NCI-H1694 (cell line): ENCODE results near the gene KIF6.
"Not testable (repeated sequence)": the region's sequence is repeated elsewhere in the genome, so short reads cannot be mapped to it uniquely, and the experiment has no call there.

Source experiments
- DNase-seq: peaks from one replicate; lab custom pipeline; 2025; lab: John Stamatoyannopoulos, UW

The KIF6 gene

DNA sequence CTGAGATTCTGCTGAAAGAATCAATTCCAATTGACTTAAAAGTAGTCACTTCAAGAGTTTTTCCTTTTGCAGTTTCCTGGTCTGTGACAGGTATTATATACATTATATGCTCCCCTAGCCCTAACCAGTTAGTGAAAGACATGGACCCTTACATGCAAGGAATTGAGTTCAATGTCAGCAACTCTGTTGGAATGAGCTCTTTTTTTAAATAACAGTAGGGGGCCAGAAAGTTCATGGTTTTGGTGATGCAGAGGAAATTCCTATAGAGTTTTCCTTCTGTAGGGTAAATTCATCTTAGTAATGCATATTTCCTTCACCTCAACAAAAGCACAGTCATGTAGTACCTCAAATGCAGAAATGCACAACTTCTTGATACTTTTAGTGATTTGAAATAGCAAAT, 172.2 kb downstream of the KIF6 start:
- DNase-seq, result no peak

DNA sequence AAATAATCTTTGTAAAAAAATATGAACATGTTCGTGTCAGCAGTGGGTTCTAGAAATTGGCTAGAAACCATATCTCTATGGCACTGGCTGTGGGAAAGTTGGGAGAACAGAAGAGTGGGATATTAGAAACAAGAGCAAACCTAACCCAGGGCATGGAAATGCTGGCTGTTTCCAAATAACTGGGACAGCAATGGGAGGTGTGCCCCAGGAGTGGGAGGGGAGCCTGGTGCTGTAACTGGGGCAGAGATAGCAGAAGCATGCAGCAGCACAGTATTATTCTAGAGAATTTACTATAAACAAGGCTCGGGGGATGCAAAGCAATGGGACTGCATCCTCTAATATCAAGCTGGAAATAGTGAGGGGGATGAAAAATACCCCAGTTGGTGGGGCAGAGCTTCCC, 175.0 kb downstream of the KIF6 start:
- no peak for DNase-seq

DNA sequence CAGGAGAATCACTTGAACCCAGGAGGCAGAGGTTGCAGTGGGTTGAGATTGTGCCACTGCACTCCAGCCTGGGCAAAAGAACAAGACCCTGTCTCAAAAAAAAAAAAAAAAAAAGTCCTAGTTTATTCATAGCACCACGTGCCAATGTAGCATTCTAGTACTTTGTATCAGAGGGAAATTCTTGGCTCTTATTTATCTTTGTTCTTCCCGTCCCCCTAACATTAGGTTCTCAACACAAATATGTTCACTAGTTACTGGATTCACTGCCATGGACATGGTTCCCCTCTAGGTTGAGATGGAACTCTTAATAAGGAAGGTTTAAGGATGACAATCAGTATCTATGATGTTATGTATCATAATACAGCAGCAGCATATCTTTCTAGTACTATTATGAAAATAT, 178.5 kb downstream of the KIF6 start:
- DNase-seq, result no peak

DNA sequence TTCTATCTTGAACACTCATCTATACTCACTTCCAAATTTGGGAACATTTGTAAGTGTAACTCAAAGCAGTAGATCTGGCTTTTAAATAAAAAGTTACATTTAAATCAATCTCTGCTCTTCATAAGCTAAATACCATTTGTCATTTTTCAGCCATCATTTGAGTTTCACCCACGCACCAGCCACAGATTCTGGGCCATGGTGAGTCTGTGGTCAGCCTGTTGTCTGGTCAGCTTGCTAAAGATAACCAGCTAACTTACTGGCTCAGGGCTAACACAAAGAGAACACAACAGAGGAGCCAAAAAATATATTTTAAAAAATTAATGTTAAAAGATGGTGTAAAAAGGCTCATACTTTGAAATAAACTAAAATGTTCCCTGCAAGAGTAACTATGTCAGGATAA, 181.3 kb downstream of the KIF6 start:
- no peak for DNase-seq

DNA sequence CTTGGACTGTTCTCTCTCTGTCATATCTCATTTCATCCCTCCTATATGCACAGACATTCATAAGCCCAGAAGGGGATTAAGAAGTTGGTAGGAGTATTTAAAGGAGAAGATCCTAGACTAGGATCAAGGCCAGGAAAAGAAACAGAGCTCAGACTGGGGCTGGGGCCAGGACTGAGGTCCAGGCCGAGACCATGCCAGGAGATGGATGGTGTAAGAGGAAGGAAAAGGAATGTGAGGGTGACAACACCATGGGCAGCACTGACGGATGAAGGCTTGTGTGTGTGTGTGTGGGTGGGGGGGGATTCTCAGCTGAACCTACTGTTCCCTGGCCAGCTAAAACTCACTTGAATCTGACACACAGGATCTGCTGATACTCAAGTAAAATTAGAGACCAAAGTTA, 182.1 kb downstream of the KIF6 start:
- DNase-seq, result no peak

DNA sequence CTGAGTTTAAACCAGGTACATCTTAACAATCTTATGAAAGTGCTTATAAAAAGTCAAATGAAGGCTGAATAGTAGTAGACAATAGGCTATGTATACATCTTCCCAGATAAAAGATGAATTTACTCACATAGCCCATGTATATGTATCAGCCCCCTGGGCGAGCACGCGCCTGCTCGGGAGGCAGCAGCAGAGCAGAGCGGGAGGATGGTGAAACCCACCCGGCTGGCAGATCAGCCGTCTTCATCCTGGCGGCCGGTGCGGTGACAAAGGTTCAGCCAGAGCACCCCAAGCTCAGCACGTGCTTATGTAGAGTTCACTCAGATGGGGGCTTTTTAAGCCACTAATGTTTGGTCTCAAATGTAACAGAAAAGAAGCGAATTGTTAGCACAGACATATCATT, 184.8 kb downstream of the KIF6 start:
- DNase-seq, result no peak

DNA sequence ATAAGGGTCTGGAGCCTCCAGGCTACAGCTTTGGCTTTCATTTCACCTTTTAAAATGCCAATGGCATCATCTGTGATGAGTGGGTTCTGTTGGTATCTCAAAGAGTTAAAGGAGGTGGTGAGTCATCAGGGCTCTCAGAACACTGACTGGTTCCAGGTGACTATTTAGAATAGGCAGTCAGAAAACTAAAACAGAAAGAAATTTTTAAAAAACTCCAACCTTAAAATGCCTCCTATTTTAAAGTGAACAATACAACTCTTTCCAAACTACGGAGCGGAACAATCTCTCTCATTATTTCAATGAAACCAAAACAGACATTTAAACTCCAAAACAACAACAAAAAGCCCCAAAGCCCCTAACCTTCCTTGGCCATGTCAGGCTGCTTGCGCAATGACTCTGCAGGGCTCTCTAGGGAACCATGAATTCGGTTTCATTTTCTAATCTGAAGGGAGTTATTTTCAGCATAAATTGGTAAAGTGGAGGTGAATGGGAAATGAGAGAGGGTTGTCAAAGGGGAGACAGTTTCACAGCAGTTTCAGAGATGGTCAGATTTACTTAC, 194.9 kb downstream of the KIF6 start:
- DNase-seq, result no peak

DNA sequence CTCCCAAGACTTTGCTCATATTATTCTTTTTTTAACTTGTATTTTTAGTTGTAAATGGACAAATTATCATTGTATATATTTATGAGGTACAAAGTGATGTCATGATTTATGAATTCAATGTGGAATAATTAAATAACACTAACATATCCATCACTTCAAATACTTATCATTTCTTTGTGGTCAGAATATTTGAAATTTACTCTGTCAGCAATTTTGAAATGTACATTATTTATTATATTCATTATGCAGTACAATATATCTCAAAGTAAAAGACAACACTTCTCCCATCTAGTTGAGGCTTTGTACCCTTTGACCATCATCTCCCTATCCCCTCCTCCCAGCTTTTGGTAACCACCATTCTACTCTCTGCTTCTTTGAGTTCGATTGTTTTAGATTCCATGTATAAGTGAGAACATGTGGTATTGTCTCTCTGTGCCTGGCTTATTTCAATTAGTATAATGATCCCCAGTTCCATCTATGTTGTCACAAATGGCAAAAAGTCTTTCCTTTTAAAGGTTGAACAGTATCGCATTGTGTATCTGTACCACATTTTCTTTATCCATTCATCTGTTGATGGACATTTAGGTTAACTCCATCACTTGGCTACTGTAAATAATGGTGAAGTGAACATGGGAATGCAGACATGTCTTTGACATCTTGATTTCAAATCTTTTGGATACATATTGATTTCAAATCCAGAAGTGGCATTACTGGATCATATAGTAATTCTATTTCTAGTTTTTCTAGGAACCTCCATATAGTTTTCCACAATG, 197.2 kb downstream of the KIF6 start:
- DNase-seq, result no peak

DNA sequence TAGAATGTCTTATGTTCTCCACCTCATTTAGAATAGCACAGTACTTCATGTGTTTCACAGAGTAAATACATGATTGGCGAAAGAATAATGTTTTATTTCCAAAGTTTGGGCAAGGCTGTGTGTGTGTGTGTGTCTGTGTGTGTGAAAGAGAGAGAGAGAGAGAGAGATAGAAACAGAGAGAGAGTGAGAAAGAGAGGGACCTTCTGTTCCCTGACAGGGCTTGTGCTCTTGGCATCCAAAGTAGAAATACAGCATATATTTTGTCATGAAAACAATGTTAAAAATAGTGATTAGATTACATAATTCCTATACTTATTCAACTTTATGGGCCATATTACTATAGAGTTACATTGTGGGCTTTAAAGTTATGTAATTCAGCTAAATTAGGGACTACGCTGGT, 201.2 kb downstream of the KIF6 start:
- DNase-seq, result no peak

DNA sequence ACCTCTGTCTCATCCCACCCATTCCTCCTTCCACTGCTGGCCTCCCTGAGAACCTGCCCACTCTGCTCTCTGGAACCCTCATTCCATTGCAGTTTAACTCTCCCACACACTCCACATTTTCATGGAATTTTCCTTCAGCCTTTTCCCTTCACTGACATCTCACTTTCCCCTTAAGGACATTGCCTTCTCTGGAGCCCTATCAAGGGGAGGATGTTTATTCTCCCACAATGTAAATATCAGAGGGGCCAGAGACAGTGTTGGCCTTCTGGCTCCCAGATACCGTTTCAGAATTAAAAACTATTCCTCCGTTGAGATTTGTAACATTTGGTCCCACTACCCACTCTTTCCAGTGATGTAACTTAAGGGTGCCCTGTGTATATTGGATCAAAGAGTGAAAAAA, 203.2 kb downstream of the KIF6 start:
- no peak for DNase-seq

DNA sequence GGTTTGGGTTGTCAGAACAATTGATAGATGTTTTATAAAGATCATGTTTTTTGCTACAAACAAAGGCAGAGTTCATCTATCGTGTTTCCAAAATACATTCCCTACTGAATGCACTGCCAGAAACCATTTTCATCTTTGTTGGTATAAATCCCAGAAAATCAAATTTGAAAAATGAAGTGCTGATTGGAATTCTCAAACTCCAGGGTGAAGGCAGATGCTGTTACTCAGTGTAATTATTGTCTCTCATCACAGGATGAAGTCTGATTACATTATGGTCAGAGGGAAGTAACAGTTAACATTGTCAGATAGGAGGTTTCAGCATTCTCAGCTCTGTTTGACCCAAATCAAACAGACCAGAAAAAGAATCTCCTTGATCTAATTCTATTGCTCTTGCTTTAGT, 204.3 kb downstream of the KIF6 start:
- DNase-seq, result no peak

DNA sequence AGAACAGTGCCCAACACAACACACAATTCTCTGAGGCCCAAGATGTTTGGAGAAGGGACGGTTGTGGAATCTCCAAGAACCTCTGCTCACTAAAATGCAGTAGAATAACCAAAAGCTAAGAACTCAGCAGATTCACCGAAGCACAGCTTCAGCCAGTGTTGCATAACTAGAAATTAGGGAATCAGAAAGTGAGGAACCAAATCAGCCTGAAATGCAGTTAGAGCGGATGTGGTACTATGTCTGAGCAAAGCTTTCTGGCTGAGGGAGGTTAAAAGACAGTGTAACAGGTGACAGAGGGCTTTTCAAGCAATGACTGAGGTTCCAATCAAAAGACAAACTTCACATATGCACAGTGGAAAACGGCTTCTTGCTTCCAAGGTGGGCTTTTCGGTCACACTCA, 204.8 kb downstream of the KIF6 start:
- no peak for DNase-seq

DNA sequence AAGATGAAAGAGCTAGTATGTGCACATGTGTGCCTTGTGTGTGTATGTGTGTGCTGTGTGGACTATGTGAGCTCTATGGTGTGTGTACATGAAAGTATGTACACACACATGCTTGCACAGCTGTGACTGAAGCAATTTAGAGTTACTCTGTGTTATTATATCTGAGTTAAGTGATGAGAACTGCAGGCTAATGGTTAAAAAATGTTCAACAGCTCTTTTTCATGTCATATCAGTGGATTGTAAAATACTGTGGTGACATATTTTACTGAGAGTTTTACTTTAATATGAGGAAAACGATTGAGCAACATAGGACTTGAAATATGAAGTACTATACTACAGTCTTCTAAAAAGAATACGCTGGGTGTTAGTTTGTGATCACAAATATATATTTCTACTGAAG, 207.0 kb downstream of the KIF6 start:
- no peak for DNase-seq

DNA sequence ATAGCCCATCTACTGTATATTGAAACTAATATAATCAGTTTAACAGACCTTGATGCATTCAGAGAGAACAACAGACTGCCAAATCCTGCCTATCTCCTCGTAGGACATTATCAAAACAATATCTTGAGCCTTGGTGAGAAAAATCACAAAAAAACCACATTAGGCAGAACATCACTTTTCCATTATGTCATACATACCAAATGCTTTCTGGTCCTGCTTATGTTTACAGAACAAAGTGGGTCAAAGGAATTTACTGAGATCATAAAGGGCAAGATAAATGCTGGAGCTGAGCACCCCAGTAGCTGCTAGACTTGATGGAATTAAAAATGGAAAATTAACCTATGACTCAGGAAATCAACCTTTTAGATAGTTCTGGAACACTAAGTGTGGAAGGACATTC, 207.5 kb downstream of the KIF6 start:
- DNase-seq, result no peak

DNA sequence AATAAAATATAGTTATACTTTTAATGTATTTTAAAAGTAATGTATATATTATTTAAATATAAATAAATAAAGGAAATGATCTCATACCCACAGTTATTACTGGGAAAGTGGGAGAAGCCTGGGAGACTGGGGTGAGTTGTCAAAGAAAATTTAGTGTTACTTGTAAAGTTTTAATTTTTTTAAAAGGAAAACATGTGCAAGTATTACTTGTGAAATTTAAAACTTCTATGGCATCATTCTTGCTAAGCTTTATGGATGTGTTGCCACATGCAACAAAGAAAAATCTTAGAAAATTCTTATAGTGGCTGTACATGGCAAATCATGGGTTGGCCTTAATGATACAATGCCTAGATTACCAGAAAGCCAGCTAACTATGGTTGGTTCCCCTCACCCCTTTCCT, 208.7 kb downstream of the KIF6 start:
- no peak for DNase-seq

DNA sequence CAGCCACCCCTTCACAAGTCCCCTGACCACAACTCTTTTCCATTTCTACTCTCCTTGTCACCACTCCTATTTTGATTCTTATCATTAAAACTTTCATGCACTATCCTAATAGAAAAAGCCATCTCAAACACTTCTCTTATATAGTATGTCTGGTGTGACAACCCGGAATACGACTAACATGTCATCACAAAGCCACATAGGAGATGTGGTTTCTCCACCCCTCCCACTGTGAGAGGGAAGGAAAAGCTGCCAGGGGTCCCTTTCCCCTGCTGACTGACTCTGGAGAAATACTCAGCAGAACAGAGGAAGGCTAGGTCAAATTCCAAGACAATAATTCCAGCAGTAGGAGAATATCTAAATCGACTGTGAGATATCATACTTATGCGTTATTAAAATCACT, 209.7 kb downstream of the KIF6 start:
- DNase-seq, result no peak

DNA sequence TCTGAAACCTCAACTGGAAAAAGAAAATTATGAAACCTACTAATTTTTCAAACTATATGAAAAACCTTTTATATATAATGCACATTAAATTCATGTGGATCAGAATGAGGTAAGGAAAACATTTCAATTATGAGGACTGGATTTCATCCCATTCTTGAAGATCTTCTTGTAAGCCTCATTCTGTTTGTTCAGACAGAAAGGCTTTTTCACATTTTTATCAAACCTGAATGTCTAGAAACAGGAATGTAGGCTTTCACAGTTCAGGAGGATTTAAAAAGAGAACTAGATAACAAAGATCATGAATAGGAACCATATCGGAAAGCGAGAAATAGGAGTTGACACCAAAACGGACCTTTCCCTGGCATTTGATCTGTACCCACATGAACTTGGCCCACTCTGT, 210.2 kb downstream of the KIF6 start:
- no peak for DNase-seq

DNA sequence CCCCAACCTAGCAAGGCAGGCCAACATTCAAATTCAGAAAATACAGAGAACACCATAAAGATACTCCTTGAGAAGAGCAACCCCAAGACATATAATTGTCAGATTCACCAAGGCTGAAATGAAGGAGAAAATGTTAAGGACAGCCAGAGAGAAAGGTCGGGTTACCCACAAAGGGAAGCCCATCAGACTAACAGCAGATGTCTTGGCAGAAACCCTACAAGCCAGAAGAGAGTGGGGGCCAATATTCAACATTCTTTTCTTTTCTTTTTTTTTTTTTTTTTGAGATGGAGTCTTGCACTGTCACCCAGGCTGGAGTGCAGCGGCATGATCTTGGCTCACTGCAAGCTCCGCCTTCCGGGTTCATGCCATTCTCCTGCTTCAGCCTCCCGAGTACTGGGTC, 215.4 kb downstream of the KIF6 start:
- DNase-seq, result not testable (repeated sequence)

DNA sequence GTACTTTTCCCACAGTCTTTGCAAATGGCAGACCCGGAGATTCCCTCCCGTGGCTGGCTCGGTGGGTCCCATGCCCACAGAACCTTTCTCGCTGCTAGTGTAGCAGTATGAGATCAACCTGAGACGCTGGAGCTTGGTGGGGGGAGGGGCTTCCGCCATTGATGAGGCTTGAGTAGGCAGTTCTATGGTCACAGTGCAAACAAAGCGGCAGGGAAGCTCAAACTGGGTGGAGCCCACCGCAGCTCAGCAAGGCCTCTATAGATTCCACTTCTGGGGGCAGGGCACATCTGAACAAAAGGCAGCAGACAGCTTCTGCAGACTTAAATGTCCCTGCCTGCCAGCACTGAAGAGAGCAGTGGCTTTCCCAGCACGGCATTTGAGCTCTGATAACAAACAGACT, 216.7 kb downstream of the KIF6 start:
- no peak for DNase-seq

DNA sequence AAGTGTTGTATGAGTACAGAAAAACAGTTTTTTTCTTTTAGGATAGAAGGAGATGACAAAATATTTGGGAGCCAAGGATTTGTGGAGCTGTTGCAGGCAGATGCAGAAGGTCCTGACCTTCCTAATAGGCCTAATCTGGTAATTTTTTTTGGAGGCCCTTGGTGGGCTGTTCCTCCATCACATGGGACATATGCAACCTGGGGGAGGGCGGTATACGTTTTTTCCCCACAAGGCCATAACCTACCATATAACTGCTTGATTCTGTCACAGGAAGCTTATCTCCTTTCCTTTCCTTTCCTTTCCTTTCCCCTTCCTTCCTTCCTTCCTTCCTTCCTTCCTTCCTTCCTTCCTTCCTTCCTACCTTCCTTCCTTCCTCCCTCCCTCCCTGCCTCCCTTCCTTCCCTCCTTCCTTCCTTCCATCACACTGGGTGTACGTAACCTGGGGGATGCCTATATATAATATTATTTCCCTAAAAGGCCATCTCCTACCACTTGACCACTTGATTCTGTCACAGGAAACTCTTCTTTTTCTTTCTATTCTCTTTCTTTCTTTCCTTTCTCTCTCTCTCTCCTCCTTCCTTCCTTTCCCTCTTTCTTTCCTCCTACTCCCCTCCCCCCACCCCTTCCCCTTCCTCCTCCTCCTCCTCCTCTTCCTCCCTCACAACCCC, 217.7 kb downstream of the KIF6 start:
- no peak for DNase-seq

DNA sequence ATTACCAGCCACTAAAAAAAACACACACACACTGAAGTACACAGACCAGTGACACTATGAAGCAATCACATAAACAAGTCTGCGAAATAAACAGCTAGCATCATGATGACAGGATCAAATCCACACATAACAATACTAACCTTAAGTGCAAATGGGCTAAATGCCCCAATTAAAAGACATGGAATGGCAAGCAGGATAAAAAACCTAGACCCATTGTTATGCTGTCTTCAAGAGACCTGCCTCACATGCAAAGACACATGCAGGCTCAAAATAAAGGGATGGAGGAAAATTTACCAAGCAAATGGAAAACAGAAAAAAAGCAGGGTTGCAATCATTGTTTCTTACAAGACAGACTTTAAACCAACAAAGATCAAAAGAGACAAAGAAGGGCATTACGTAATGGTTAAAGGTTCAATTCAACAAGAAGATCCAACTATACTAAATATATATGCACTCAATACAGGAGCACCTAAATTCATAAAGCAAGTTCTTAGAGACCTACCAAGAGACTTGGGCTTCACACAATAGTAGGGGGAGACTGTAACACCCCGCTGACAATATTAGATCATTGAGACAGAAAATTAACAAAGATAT, 222.7 kb downstream of the KIF6 start:
- not testable (repeated sequence) for DNase-seq

DNA sequence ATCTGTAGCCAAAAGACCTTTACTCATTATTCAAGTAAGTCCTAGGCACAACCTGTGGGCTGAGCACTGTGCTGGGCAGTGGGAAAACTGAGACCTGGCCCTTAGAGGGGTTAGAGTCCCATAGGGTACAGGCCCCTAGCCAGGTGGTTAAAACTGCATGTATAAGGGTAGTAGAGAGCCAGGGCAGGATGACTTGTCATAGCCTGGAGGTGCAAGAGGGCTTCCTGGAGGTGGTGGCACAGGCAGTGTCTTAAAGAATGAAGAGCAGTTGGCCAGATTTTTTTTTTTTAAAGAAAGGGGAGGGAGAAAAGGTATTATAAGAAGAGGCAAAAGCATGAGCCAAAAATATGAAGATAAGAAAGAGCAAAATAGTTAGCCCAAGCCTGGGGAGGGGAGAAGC, 226.2 kb downstream of the KIF6 start:
- DNase-seq, result no peak

DNA sequence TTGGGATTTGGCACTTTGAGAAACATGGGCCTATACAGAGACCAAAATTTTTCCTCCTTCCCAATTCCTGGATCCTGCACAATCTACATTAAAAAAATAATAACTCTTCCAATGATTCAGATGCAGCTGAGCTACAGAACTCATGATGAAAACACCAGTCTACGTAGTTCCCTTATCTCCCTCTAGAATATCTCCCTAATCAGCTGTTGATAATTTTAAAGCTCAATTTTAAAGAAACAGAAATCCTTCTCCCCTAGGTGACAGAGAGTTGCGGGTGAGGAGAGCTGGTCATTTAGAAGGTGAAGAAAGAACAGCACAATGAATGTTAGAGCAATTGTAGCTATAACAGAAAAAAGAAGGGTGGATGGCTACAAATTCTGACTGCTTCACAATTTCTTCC, 227.1 kb downstream of the KIF6 start:
- DNase-seq, result no peak
